ENCODE data around the gene BBX. TPM values are rescaled to one million over a fixed set of nuclear protein-coding genes. Genes with fewer than 3 reads are reported as not detected.

The BBX gene
- polyA plus RNA-seq, 1 donor from 2014 or later: 23.8 TPM

GRCh38 chr3:107854733-107855132 lies 332.0 kb downstream of the BBX start:
- Histone ChIP-seq H3K4me2 (ENCODE audit: low read length) (no peak overlapping the region), H4K20me1 (ENCODE audit: insufficient read depth) (no peaks in the 10 kb centered on the region), H3K9me3 (ENCODE audit: low read length) (no peaks in the 10 kb centered on the region), H3F3A (ENCODE audit: insufficient read depth, low read length, poor library complexity, severe bottlenecking) (peaks cover 3% of the 10 kb centered on the region), H3K27ac (ENCODE audit: low read length) (peak overlapping the region; percentile 48), H2AFZ (ENCODE audit: low read depth, low read length) (no peak overlapping the region), H3K4me3 (ENCODE audit: low read length) (peak overlapping the region; percentile 7), H3K9me2 (ENCODE audit: insufficient read depth, low read length) (no peaks in the 10 kb centered on the region), H3K79me2 (replicated peaks; ENCODE audit: insufficient read depth, low read length) (no peaks in the 10 kb centered on the region), H3K36me3 (ENCODE audit: insufficient read depth, low read length) (no peaks in the 10 kb centered on the region), H3K9ac (ENCODE audit: low read length) (peak overlapping the region; percentile 11), H3K27me3 (ENCODE audit: insufficient read depth, low read depth, low read length) (no peaks in the 10 kb centered on the region)
- TF ChIP-seq RAD21 (conservative IDR thresholded peaks at IDR 0.05) (no peak), REST (IDR thresholded peaks at IDR 0.05; ENCODE audit: borderline replicate concordance) (no peak), EP300 (conservative IDR thresholded peaks at IDR 0.05; ENCODE audit: poor library complexity, severe bottlenecking) (peak; percentile 42), TAF1 (IDR thresholded peaks at IDR 0.05; ENCODE audit: low read depth) (no peak)
- TF ChIP-seq, protein P1, sequence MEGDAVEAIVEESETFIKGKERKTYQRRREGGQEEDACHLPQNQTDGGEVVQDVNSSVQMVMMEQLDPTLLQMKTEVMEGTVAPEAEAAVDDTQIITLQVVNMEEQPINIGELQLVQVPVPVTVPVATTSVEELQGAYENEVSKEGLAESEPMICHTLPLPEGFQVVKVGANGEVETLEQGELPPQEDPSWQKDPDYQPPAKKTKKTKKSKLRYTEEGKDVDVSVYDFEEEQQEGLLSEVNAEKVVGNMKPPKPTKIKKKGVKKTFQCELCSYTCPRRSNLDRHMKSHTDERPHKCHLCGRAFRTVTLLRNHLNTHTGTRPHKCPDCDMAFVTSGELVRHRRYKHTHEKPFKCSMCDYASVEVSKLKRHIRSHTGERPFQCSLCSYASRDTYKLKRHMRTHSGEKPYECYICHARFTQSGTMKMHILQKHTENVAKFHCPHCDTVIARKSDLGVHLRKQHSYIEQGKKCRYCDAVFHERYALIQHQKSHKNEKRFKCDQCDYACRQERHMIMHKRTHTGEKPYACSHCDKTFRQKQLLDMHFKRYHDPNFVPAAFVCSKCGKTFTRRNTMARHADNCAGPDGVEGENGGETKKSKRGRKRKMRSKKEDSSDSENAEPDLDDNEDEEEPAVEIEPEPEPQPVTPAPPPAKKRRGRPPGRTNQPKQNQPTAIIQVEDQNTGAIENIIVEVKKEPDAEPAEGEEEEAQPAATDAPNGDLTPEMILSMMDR (IDR thresholded peaks at IDR 0.05; ENCODE audit: poor library complexity, severe bottlenecking): no peak

DNA sequence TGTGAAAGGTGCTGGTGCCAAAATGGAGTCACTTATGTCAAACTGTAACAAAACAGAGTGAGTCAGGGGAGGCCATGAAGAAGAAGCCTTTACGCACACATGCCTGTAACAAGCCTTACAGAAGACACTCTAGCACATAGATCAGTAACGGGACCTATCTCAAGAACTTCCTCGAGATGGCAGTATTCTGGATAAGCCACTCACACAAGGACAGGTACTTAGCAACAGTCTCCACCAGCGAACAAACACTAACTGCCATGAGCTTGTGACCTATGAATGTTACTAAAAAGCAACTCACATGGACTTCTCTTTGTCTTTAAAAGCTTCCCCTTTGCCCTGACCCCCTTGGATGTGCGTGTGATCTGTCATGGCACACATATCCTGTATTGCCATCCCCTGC lies 332.9 kb downstream of the BBX start:
- H3K27me3 ChIP-seq (ENCODE audit: insufficient read depth, low read depth, low read length): no peaks in the 10 kb centered on the region
- no peaks in the 10 kb centered on the region for H3K79me2 ChIP-seq (replicated peaks; ENCODE audit: insufficient read depth, low read length)
- H2AFZ ChIP-seq (ENCODE audit: low read depth, low read length): no peak overlapping the region
- TF ChIP-seq MXI1 (conservative IDR thresholded peaks at IDR 0.05; ENCODE audit: poor library complexity, severe bottlenecking) (no peak), EP300 (conservative IDR thresholded peaks at IDR 0.05; ENCODE audit: poor library complexity, severe bottlenecking) (no peak), RAD21 (conservative IDR thresholded peaks at IDR 0.05) (no peak), REST (IDR thresholded peaks at IDR 0.05; ENCODE audit: borderline replicate concordance) (no peak), POLR2AphosphoS5 (IDR thresholded peaks at IDR 0.05) (no peak), SMC3 (conservative IDR thresholded peaks at IDR 0.05; ENCODE audit: poor library complexity) (no peak), EZH2 (IDR thresholded peaks at IDR 0.05; ENCODE audit: borderline replicate concordance, insufficient read depth, low read length, poor library complexity, severe bottlenecking) (no peak), TAF1 (IDR thresholded peaks at IDR 0.05; ENCODE audit: low read depth) (no peak)
- TF ChIP-seq, protein P1 (IDR thresholded peaks at IDR 0.05; ENCODE audit: poor library complexity, severe bottlenecking): no peak
- H3K9me2 ChIP-seq (ENCODE audit: insufficient read depth, low read length): no peaks in the 10 kb centered on the region
- H3K4me2 ChIP-seq (ENCODE audit: low read length): no peak overlapping the region
- no peaks in the 10 kb centered on the region for H3K36me3 ChIP-seq (ENCODE audit: insufficient read depth, low read length)
- H4K20me1 ChIP-seq (ENCODE audit: insufficient read depth): no peaks in the 10 kb centered on the region
- H3K27ac ChIP-seq (ENCODE audit: low read length): peak overlapping the region; percentile 48
- no peaks in the 10 kb centered on the region for H3K9me3 ChIP-seq (ENCODE audit: low read length)
- no peak overlapping the region for H3K9ac ChIP-seq (ENCODE audit: low read length)
- H3K4me3 ChIP-seq (ENCODE audit: low read length): no peak overlapping the region
- H3F3A ChIP-seq (ENCODE audit: insufficient read depth, low read length, poor library complexity, severe bottlenecking): peaks cover 3% of the 10 kb centered on the region

Measured in neural cell (in vitro differentiated cells).